Endothelial cell of umbilical vein (primary cell): Measurements from ENCODE around the gene TBC1D7. TPM values are rescaled to one million over a fixed set of nuclear protein-coding genes. Genes with fewer than 3 reads are reported as not detected.

Experiments
- BruUV-seq: library from RNA; stranded (reverse); fragments of 400-500 nt; replicated peaks from 2 replicates; lab custom pipeline; 2021; lab: Mats Ljungman, UMichigan
- CTCF ChIA-PET: fragments of 300-600, 350-600 bp; sonication (Branson Sonifier 250); formaldehyde crosslinking; loops from one replicate; lab custom pipeline; 2021; ENCODE audit warnings: antibody characterized with exemption, inconsistent platforms; lab: Charles Lee
- POLR2A ChIA-PET: fragments of 300-600, 350-600 bp; sonication (Branson Sonifier 250); formaldehyde crosslinking; loops from one replicate; lab custom pipeline; 2021; ENCODE audit warnings: antibody characterized with exemption, inconsistent platforms; lab: Charles Lee
- DNase-seq: peaks from one replicate; pipeline ENCODE4 v3.0.0-alpha.2; 2011; ENCODE audit warnings: low read depth, low spot score
- FAIRE-seq: peaks from 2 replicates; lab custom pipeline; 2011; peaks lifted over from hg19 to GRCh38; lab: Jason Lieb, UNC
- H2AFZ ChIP-seq: 2 replicates; pipeline ENCODE4 v1.6.0; 2012; ENCODE audit warnings: low read depth, low read length, control low read depth, inconsistent platforms
- H3K27ac ChIP-seq: 2 replicates; pipeline ENCODE4 v1.5.1; 2011; ENCODE audit warnings: low read depth, mild to moderate bottlenecking, control low read depth, low read length, moderate library complexity; ENCODE audit not compliant: insufficient read depth
- H3K27me3 ChIP-seq, 2 experiments: 2 replicates each; pipeline versions ENCODE4 v1.6.0 to v1.6.1; 2011; ENCODE audit warnings: low read length in 2 of 2, mixed read lengths in 1 of 2; ENCODE audit not compliant: control insufficient read depth in 2 of 2, insufficient read depth in 2 of 2
- H3K36me3 ChIP-seq, 2 experiments: 2 replicates in 1 of 2; 3 replicates in 1 of 2; pipeline ENCODE4 v1.5.1; 2011; ENCODE audit warnings: low read length in 2 of 2, mild to moderate bottlenecking in 1 of 2, moderate library complexity in 1 of 2; ENCODE audit not compliant: control insufficient read depth in 2 of 2, insufficient read depth in 2 of 2; ENCODE audit errors: extremely low read depth in 1 of 2
- H3K4me1 ChIP-seq: 3 replicates; pipeline ENCODE4 v1.5.1; 2011; ENCODE audit warnings: mild to moderate bottlenecking, low read length; ENCODE audit not compliant: control insufficient read depth, insufficient read depth; ENCODE audit errors: extremely low read depth
- H3K4me2 ChIP-seq: 2 replicates; pipeline ENCODE4 v1.6.1; 2011; ENCODE audit warnings: low read length, control low read depth, mixed read lengths; ENCODE audit not compliant: insufficient read depth
- H3K4me3 ChIP-seq, 3 experiments: fragments of 200-600 bp in 1 of 3; sonication (generic), shearing (Covaris generic) in 1 of 3; replicated peaks in 1 of 3; 2 replicates each; pipeline ENCODE4 v1.5.1; 2011 to 2016; ENCODE audit warnings: control low read depth in 3 of 3, low read length in 3 of 3, mild to moderate bottlenecking in 2 of 3, inconsistent platforms in 1 of 3, low read depth in 1 of 3, moderate library complexity in 1 of 3; ENCODE audit not compliant: insufficient read depth in 1 of 3
- H3K79me2 ChIP-seq: 2 replicates; pipeline ENCODE4 v1.6.0; 2012; ENCODE audit warnings: low read length, inconsistent platforms; ENCODE audit not compliant: control insufficient read depth, insufficient read depth
- H3K9ac ChIP-seq: replicated peaks from 2 replicates; pipeline ENCODE3; 2011; ENCODE audit warnings: low read length, control low read depth; ENCODE audit not compliant: insufficient read depth; ENCODE audit errors: extremely low read depth
- H3K9me1 ChIP-seq: replicated peaks from 3 replicates; pipeline ENCODE4 v1.6.0; 2011; ENCODE audit warnings: mild to moderate bottlenecking, low read length; ENCODE audit not compliant: control insufficient read depth, insufficient read depth; ENCODE audit errors: extremely low read depth
- H3K9me3 ChIP-seq: replicated peaks from 2 replicates; pipeline ENCODE4 v1.5.1; 2012; ENCODE audit warnings: low read length, inconsistent platforms; ENCODE audit not compliant: control insufficient read depth, insufficient read depth
- H4K20me1 ChIP-seq: replicated peaks from 2 replicates; pipeline ENCODE3; 2011; ENCODE audit warnings: mild to moderate bottlenecking, low read length; ENCODE audit not compliant: control insufficient read depth, insufficient read depth; ENCODE audit errors: extremely low read depth
- CTCF ChIP-seq, 2 donors: IDR thresholded peaks; 1 replicate in 1 of 2; 2 replicates in 1 of 2; pipeline ENCODE4 v1.5.1; 2011; ENCODE audit warnings: low read length in 2 of 2, mild to moderate bottlenecking in 2 of 2, moderate library complexity in 2 of 2, control low read depth in 1 of 2, inconsistent platforms in 1 of 2, low read depth in 1 of 2; ENCODE audit not compliant: insufficient read depth in 1 of 2; ENCODE audit errors: extremely low read depth in 1 of 2
- EZH2 ChIP-seq: IDR thresholded peaks from 2 replicates; pipeline ENCODE4 v1.6.1; 2012; ENCODE audit warnings: borderline replicate concordance, low read depth, mild to moderate bottlenecking, moderate library complexity, low read length, inconsistent platforms; ENCODE audit not compliant: severe bottlenecking
- FOS ChIP-seq: IDR thresholded peaks from 2 replicates; pipeline ENCODE4 v1.6.1; 2011; ENCODE audit warnings: mild to moderate bottlenecking, low read length, moderate library complexity, borderline replicate concordance; ENCODE audit not compliant: insufficient read depth
- GATA2 ChIP-seq: IDR thresholded peaks from 2 replicates; pipeline ENCODE4 v1.7.0; 2011; ENCODE audit warnings: low read depth, mild to moderate bottlenecking, moderate library complexity, mixed read lengths, low read length; ENCODE audit not compliant: insufficient read length, insufficient read depth
- JUN ChIP-seq: IDR thresholded peaks from 2 replicates; pipeline ENCODE4 v1.6.1; 2011; ENCODE audit warnings: borderline replicate concordance, low read depth; ENCODE audit not compliant: insufficient read length, insufficient read depth
- MAX ChIP-seq: IDR thresholded peaks from 2 replicates; pipeline ENCODE4 v1.6.1; 2011; ENCODE audit not compliant: insufficient read depth, insufficient read length
- MYC ChIP-seq: IDR thresholded peaks from one replicate; pipeline ENCODE4 v1.6.1; 2011; ENCODE audit warnings: mild to moderate bottlenecking, low read depth, low read length
- POLR2A ChIP-seq: IDR thresholded peaks from 2 replicates; pipeline ENCODE4 v1.6.1; 2012; ENCODE audit warnings: low read depth, mild to moderate bottlenecking, control low read depth, low read length
- POLR2AphosphoS5 ChIP-seq: IDR thresholded peaks from 2 replicates; pipeline ENCODE4 v1.6.1; 2012; ENCODE audit warnings: low read depth, mild to moderate bottlenecking, control low read depth, low read length, moderate library complexity; ENCODE audit not compliant: insufficient read depth
- dilution Hi-C: fragments of 300-500 bp; cut with MboI; formaldehyde crosslinking; loops from one replicate; pipeline ENCODE4 v1.15.0; 2019; ENCODE audit warnings: low sequenced_read_pairs; ENCODE audit not compliant: extremely low pct_ligation_motif_present
- intact Hi-C: fragments of 100-400 bp; cut with micrococcal nuclease; formaldehyde crosslinking; loops from one replicate; pipeline ENCODE4 v1.10.0; 2022
- polyA plus RNA-seq, 4 experiments: library from polyadenylated mRNA; depleted of rRNA in 3 of 4; stranded (reverse) in 3 of 4; unstranded in 1 of 4; fragments of >200 nt; gene quantifications; 2 replicates each; pipeline versions ENCODE4 v1.2.1 to v1.2.3, GENCODE V29; 2011 to 2012; ENCODE audit warnings: missing spikeins in 1 of 4
- total RNA-seq: library from RNA; stranded (reverse); gene quantifications from 2 replicates; pipeline ENCODE4 v1.2.3, GENCODE V29; 2021

TBC1D7 gene
- total and polyA plus RNA-seq, 2 donors (not counting 3 experiments of a cell fraction or from before 2014, with no cell fraction given), result 26.6 to 28.1 TPM

- Histone ChIP-seq H4K20me1 (no peaks in the 10 kb centered on the region), H3K9me1 (no peaks in the 10 kb centered on the region), H3K4me1 (peaks cover 49% of the 10 kb centered on the region), H3K9me3 (no peaks in the 10 kb centered on the region), H3K27ac (no peak overlapping the region), H3K79me2 (no peaks in the 10 kb centered on the region), H3K36me3 (peaks cover 0 to 4% of the 10 kb centered on the region in 2 experiments), H3K27me3 (no peaks in the 10 kb centered on the region), H3K9ac (no peak overlapping the region), H2AFZ (no peak overlapping the region), H3K4me2 (no peak overlapping the region), H3K4me3 (no peak overlapping the region)
- ChIA-PET POLR2A (no interaction called here), CTCF (interaction anchor here (3.5 kb wide), 2 partner anchors 110 to 394 kb away, joined by 20 to 23 read pairs; no protein-coding TSS in a partner anchor)
- dilution Hi-C loops, result no loop called here
- DNase-seq, result no peak
- no TSS peak for BruUV-seq
- TF ChIP-seq EZH2 (no peak), POLR2AphosphoS5 (no peak), GATA2 (no peak), CTCF (IDR thresholded peaks at IDR 0.05; ENCODE audit: extremely low read depth in 1 of 2, insufficient read depth in 1 of 2, low read depth in 1 of 2, low read length in 2 of 2) (no peak), POLR2A (no peak), MYC (no peak), MAX (no peak), JUN (no peak), FOS (no peak)
- no peak for FAIRE-seq
- intact Hi-C loops, result loop anchor here (10.0 kb wide), 3 partner anchors 390 to 670 kb away; partner anchors contain the start of gene RANBP9
Measured at GRCh38 chr6:13305288-13305687, 23.0 kb downstream of the TBC1D7 start.
